ENCODE data around the gene CASZ1. TPM values are rescaled to one million over a fixed set of nuclear protein-coding genes. Genes with fewer than 3 reads are reported as not detected.

Gene CASZ1
- total RNA-seq, 4 donors from 2014 or later: 5.2 to 38.5 (median 18.7) TPM

DNA sequence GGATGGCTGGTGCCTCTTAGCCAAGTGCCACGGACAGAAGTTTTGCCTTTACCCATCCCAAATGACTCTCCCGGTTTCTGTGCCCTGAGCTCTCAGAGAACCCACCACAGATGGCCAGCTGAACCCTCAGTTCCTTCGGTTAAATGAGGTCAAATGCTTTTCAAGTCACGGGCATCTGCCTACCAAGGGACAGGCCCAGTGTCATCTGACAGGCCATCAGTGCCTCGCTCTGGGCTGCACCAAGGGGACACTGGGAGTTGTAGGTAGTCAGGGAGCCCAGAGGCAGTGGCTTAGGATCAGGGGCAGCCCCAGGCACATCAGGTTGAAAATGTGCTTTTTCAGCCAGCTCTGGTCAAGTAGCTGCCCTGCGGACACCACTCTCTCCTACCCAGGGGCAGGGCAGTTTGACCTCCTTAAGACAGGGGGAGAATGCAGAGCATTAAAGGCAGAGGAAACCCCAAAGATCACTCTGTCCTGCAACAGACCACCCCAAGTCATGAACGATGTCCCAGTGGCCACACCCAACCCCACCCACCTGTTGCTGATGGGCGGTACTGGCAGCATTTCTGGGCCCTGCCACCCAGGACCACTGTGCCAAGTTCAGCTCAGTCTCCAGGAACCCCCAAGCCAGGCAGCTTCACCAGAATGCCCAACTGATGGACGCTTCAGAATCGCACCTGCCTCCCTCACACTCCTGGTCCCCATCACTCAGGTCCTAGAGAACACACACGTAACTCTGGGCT is 60.7 kb downstream of the CASZ1 start:
- H3K4me1 ChIP-seq: peaks cover 50 to 51% of the 10 kb centered on the region in 2 donors
- TF ChIP-seq, protein P1, sequence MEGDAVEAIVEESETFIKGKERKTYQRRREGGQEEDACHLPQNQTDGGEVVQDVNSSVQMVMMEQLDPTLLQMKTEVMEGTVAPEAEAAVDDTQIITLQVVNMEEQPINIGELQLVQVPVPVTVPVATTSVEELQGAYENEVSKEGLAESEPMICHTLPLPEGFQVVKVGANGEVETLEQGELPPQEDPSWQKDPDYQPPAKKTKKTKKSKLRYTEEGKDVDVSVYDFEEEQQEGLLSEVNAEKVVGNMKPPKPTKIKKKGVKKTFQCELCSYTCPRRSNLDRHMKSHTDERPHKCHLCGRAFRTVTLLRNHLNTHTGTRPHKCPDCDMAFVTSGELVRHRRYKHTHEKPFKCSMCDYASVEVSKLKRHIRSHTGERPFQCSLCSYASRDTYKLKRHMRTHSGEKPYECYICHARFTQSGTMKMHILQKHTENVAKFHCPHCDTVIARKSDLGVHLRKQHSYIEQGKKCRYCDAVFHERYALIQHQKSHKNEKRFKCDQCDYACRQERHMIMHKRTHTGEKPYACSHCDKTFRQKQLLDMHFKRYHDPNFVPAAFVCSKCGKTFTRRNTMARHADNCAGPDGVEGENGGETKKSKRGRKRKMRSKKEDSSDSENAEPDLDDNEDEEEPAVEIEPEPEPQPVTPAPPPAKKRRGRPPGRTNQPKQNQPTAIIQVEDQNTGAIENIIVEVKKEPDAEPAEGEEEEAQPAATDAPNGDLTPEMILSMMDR (IDR thresholded peaks at IDR 0.05): no peak
- TF ChIP-seq POLR2A (IDR thresholded peaks at IDR 0.05): no peak
- H3K36me3 ChIP-seq: no peaks in the 10 kb centered on the region
- peak in 1 of 2 donors; percentile 52 for DNase-seq
- intact Hi-C loops (cut with DNase I): no loop called here
- WGBS, 2 donors: 43 to 54% methylated on average over 6 to 8 of the region's 11 CpGs
- no peaks in the 10 kb centered on the region for H3K9me3 ChIP-seq
- H3K27ac ChIP-seq: peak overlapping the region; percentile 92 to 96 (median 95)
- no peak overlapping the region for H3K4me3 ChIP-seq (replicated peaks in 1 of 3)
- H3K27me3 ChIP-seq: no peaks in the 10 kb centered on the region

DNA sequence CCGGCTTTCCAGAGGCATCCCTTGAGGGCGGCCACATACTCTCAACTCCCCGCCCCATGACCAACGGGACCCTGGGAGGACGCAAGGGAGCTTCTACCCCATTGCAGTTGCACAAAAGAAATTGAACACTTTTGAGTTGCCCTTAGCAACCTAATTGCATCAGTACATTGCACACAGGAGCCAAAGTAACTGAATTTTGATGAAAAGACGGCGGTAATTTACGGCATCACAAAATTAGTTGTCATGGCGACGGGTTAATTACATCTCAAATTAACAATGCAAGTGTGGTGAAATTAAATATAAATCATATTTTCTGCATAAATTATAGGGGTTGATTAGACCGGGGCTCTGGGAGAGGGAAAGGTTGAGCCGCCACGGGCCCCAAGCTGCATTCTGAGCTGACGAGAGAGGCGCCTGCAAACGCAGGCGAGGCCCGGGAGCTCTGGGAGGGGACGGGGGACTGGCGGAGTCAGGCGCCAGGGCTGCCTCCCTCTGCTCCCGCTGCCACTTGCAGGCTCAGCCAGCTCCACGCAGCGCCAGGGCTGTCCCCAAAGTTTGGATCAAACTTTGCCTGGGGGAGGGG is 61.4 kb downstream of the CASZ1 start:
- H3K27me3 ChIP-seq: no peaks in the 10 kb centered on the region
- no peak for TF ChIP-seq POLR2A (IDR thresholded peaks at IDR 0.05)
- TF ChIP-seq, protein P1 (IDR thresholded peaks at IDR 0.05): no peak
- intact Hi-C loops (cut with DNase I): no loop called here
- H3K27ac ChIP-seq: peak overlapping the region; percentile 92 to 96 (median 95)
- H3K36me3 ChIP-seq: no peaks in the 10 kb centered on the region
- H3K9me3 ChIP-seq: no peaks in the 10 kb centered on the region
- WGBS, 2 donors: 46 to 53% methylated on average over 24 of the region's 24 CpGs
- H3K4me1 ChIP-seq: peaks cover 50 to 51% of the 10 kb centered on the region in 2 donors
- peak; percentile 85 to 87 for DNase-seq
- no peak overlapping the region for H3K4me3 ChIP-seq (replicated peaks in 1 of 3)

DNA sequence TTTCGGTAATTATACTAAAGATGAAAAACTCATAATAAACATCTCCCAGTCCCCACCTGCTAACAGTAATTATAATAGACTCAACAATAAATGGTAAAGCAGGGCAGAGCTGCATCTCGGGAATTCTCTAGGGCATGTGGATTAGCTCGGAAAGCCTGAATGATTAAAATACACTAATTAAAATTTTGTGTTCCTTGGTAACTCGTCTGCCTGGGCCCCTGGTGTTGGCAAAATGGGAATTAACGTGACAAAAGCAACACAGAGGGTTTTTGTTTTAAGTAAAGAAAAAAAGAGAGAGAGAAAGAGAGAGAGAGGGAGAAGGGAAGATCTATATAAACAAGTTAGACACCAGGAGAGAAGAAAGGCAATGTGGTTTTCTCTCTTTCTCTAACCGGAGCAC is 62.1 kb downstream of the CASZ1 start:
- TF ChIP-seq POLR2A (IDR thresholded peaks at IDR 0.05): no peak
- TF ChIP-seq, protein P1 (IDR thresholded peaks at IDR 0.05): no peak
- H3K27ac ChIP-seq: peak overlapping the region; percentile 83 to 95 (median 92)
- DNase-seq: no peak
- no peak overlapping the region for H3K4me3 ChIP-seq (replicated peaks in 1 of 3)
- WGBS, 2 donors: 56 to 59% methylated on average over 6 of the region's 6 CpGs
- no peaks in the 10 kb centered on the region for H3K9me3 ChIP-seq
- no peaks in the 10 kb centered on the region for H3K36me3 ChIP-seq
- H3K4me1 ChIP-seq: peaks cover 47 to 51% of the 10 kb centered on the region in 2 donors
- no peaks in the 10 kb centered on the region for H3K27me3 ChIP-seq
- intact Hi-C loops (cut with DNase I): no loop called here

DNA sequence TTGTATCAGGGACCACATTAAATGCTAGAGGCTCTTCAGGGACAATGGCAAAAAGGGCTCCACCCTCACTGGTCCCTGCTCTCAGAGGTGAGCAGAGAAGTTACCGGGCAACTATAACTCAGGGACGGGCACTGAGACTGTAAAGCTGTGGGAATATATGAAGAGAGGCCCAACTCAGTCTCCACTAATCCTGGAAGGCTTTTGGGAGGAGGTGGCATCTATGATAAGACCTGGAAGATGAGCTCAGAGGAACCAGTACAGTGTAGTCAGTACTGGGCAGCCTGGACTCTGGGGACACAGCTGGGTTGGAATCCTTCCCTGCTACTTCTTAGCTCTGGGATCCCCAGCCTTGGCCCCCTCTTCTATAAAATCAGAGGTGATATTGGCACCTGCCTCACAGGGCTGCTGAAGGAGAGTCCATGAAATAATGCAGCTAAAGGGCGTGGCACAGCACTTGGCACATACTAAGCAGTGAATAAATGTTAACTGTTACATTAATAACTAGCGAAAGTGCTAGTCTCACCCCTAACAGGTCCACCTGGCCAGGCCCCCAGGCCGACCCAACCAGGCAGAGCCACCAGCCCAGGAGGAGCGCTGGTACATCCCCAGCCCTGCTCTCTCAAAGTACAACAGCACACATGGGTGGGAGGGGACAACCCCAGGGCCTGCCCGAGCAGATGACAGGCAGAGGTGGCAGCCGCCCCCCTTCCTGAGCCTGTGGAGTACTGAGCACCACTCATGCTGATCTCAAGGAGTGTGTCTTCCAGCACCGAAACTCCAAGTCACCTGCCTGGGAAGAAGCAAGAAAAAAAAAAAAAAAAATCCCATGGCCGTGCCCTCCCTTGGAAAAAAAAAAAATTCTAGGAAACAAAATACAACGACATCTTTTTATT is 62.7 kb downstream of the CASZ1 start:
- H3K4me3 ChIP-seq (replicated peaks in 1 of 3): no peak overlapping the region
- no peaks in the 10 kb centered on the region for H3K9me3 ChIP-seq
- peak overlapping the region; percentile 39 to 83 (median 47) for H3K27ac ChIP-seq
- no peaks in the 10 kb centered on the region for H3K27me3 ChIP-seq
- H3K4me1 ChIP-seq: peaks cover 47 to 51% of the 10 kb centered on the region in 2 donors
- TF ChIP-seq, protein P1 (IDR thresholded peaks at IDR 0.05): no peak
- peak in 1 of 2 donors; percentile 31 for TF ChIP-seq POLR2A (IDR thresholded peaks at IDR 0.05)
- H3K36me3 ChIP-seq: no peaks in the 10 kb centered on the region
- WGBS, 2 donors: 39 to 55% methylated on average over 10 to 11 of the region's 11 CpGs
- intact Hi-C loops (cut with DNase I): no loop called here
- DNase-seq: peak; percentile 97 to 99

All from thyroid gland (tissue), 4 donors.